Inflammatory macrophage treated with lipopolysaccharide for 4 hours (primary cell): ENCODE results near the gene MYADML2.
"Not testable (repeated sequence)": the region's sequence is repeated elsewhere in the genome, so short reads cannot be mapped to it uniquely, and the experiment has no call there.

Experiments used
- DNase-seq: peaks from one replicate; pipeline ENCODE4 v3.0.0-alpha.2; 2020

Gene MYADML2

DNA sequence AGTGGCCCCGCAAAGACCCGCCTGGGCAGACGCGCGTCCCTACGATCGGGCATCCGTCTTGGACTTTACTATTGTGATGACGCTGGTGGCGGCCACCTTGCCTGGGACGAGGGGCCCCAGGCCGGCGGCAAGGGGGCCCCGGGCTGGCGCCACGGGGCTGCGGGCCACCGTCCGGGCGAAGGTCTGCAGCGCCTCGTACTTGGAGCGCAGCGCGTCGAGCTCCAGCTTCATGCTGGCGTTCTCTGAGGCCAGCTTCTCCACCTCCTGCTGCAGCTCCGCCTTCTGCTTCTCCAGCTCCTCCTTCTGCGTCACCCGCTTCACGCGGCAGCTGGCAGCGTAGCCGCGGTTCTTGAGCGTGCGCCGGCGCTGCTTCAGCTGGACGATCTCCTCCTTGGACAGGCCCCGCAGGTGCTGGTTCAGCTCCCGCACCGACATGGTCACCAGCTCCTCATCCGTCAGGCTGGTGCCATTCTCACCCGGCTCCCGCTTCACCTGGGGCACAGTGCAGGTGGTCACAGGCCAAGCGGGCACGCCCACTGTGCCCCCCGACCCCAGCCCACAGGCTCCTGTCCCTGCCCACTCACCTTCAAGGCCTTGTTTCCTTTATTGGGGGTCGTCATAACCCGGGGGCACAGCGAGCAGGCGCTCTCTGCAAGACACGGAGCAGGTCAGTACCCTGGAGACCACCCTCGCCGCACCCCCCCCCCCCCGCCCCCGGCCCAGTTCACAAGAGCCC, 24.3 kb downstream of the MYADML2 start:
- peak; percentile 30 for DNase-seq

DNA sequence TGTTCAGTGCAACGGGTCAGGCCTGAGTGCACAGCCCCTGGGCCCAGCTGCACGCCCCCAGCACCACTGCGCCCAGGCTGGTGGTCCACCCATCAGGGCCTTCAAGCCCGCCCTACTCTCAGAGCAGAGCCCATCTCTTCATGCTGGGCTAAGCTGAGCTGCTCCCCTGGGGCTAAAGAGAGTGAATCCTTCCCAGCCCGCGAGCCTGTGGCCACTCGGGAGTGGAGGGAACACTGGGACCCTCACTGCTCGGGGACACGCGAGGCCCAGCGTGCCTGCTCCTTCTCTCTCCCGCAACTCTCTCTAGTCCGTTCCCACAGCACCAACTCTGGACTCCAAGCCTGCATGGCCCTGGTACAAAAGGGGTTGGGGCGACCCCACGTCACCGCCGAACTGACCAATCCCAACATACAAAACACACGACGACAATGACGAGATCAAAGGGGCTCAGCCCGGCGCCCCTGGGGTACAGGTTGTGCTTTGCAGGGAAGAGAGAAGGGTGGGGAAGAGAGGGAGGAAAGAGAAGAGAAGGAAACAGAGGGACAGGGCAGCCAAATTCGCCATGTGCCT, 25.0 kb downstream of the MYADML2 start:
- DNase-seq = no peak

DNA sequence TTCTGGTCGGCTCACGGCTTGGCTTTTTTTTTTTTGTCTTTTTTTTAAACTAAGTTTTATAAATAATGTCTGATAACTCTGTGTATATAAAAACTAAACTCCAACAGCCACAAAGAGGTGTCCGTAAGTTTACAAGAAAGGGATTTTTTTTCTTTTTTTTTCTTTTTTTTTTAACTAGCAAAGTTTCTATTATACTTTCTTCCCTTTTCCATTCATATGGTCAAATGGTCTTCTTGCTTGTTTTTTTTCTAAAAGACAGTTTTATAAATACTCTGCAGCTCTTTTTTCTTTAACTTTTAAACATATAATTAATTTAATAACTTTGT, 25.5 kb downstream of the MYADML2 start:
- no peak for DNase-seq

DNA sequence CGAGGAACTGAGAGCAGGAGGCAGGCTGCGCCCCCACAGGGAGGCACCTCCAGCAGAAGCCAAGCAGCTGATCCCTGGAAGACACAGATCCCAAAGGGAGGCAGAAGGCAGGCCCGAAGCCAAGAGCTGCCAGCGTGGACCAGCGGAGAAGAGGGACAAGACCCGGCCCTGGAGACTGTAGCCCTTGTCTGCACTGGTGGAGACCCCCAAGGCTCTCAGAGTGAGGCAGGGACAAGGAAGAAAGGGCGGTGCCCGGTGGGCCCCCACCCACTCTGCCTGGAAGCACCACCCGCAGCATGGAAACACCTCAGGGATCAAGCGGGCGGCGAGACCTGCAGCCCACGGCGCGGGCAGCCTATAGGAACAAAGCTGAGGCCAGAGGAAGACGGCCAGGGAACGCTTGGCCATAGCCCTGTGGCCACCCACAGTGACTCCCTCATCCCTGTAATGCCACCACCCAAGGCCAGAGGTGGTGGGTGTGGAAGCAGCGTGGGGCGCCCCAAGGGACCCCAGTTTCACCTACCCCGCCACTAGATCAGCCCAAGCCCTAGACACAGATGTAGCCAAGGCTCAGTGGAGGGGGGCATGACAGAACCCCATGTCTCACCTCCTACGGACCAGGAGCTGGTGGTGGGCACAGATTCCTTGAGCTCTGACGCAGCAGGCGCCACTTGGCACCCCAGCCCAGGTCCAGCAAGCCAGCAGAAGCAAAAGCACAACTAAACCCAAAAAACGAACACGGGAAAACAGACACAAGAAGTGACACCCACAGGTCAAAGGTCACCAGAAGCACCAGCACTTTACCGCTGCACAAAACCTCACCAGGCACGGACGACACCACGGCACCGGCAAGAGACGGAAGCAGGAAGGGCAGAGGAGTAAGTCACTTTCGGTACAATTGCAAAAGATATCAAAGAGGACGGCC, 26.2 kb downstream of the MYADML2 start:
- peak; percentile 77 for DNase-seq

DNA sequence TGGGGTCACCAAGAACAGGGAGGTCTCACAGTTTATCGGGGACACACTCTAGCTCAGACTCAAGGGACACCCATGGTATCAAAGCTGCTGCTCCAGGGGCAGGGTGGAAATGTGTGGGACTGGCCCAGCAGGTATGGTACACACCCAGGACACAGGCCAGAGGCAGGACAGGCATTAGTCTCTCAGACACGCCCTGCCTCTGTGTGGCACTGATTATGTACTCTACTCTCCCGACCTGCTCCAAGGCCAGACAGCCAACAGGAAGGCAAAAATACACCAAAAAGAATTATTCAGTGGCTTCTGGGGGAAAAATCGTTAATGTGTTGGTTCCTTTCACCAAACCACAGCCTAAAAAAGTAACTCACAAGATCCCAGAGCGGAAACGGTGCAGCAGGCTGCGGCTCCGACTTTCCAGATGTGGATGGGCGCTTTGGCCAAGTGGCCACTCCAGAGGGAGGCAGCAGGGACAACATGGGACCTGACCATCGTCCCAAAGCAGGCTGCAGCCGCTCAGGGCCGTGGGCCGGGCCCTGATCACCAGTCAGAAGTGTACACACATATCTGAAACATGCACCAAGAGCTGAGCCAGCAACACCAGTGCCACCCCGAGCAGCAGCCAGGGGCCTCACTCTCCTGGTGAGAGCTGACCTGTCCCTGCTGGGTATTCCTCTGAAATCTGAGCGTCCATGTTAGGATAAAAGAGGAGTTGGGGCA, 28.0 kb downstream of the MYADML2 start:
- DNase-seq = no peak

DNA sequence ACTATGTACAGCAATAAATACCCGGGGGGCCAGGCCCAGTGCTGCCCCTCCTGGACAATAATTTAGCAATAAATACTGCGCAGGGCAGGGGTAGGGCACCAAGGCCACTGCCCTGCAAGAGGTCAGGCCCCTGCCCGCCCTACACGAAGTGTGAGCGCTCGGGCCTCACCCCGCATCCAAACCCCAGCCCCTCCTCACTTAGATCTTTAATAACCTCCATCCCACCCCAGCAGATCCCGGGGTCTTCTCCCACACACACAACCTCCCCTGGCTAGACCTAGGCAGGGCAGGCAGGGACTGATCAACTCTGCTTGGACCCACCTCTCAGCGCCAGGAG, 28.7 kb downstream of the MYADML2 start:
- DNase-seq = not testable (repeated sequence)

DNA sequence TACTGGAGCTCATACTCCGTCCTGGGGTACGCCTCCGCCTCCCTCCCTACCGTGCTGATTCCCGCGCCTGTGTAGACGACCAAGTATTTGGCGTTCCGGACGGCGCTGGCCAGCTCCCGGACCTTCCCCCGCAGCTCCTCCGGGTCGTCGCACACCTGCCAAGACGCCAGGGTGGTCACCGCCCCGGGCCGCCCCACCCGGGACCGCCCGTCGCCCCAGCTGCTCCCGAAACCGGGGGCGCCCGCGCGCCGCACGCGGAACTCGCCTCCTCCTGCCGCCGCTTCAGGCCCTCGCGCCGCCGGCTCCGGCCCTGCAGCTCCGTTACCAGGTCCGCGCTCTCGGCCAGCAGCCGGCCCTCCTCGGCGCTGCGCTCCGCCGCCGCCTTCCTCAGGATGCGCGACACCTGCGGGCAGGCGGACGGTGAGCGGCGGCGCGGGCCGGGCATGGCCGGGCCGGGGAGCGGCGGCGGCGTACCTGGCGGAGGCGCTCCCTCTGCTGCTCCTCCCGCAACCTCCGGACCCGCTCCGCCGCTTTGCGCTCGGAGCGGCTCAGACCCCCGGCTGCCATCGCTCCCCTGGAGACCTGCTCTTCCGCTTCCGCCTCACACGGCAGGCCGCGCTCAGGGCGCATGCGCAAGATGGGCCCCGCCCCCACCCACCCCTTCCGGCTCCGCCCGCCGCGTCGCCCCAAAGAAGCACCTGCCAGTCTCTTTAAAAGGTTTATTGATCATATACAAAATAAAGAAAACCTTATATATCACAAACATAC, 29.3 kb downstream of the MYADML2 start, which contains the start of gene SIRT7:
SIRT7 (minus strand) TSS at position 612 of the 768 bp plus-strand sequence; CDS start at position 567, 45 bp downstream.
- peak; percentile 80 for DNase-seq

DNA sequence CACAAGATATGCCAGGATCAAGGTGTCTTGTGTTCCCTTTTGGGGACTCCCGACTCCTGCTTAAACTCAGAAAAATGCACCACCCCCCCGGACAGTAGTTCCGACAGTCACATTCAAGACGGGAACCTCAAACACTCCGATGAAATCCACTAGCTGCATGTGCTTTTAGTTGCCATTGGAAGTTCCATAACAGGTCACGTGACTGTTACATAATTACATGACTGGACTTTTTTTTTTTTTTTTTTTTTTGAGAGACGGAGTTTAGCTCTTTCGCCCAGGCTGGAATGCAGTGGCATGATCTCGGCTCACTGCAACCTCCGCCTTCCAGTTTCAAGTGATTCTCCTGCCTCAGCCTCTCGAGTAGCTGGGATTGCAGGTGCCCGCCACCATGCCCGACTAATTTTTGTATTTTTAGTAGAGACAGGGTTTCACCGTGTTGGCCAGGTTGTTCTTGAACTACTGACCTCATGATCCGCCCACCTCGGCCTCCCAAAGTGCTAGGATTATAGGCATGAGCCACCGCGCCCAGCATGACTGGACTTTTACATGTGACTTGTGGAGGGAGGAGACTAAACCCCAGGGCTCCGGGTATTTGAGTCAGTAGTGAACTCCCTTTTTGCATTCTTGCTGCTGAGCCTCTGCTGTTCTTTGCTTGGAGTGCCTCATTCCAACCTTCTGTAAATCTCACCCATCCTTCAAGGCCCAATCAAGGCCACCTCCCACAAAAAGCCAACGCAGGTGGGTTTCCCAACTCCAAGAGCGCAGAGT, 30.6 kb downstream of the MYADML2 start:
- peak; percentile 83 for DNase-seq

DNA sequence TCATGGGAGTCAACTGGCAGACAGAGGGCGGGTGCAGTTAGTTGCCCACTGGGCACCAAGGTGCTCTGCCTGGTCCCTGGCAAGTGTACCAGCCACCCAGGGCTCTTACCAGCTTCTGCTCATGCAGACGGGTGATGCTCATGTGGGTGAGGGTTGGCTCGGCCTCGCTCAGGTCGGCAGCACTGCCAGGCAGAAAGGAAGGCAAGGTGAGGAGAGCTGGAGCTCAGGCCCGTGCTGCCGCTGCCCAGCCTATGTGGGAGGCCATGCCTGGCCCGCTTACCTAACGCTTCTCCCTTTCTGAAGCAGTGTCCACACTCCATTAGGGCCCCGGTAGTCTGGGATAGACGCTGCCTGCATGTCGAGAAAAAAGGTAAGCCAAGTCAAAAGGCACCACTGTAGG, 31.7 kb downstream of the MYADML2 start:
- no peak for DNase-seq

DNA sequence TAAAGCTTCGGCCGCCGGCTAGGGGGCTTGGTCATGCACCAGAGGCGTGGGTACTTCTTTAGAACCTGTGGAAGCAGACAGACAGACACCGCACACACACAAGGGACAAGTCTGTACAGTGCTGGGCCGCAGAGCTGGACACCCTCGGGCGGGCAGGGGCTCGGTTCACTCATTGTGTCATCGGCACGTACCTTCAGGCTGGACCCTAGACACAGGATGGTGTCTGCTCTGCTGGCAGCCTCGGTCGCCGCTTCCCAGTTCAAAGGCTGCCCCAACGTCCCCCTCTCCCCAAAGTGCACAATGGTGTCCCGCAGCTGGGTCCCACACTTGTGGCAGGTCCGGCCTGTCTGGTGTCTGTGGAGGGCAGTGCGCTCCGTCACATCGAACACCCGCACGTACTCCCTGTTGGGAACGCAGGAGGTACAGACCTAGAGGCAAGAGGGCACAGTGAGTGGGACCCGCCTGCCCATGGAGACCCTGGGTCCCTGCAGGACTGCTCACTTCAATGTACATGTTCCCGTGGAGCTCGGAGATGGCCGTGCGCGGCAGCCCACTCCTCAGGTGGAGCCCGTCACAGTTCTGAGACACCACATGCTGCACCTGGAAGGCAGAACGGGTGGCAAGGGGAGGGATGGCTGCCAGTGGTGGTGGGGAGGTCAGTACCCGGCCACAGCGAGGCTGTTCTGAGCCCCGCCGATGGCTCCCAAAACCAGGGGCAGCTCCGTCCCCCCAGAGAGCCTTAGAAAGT, 32.8 kb downstream of the MYADML2 start:
- no peak for DNase-seq

DNA sequence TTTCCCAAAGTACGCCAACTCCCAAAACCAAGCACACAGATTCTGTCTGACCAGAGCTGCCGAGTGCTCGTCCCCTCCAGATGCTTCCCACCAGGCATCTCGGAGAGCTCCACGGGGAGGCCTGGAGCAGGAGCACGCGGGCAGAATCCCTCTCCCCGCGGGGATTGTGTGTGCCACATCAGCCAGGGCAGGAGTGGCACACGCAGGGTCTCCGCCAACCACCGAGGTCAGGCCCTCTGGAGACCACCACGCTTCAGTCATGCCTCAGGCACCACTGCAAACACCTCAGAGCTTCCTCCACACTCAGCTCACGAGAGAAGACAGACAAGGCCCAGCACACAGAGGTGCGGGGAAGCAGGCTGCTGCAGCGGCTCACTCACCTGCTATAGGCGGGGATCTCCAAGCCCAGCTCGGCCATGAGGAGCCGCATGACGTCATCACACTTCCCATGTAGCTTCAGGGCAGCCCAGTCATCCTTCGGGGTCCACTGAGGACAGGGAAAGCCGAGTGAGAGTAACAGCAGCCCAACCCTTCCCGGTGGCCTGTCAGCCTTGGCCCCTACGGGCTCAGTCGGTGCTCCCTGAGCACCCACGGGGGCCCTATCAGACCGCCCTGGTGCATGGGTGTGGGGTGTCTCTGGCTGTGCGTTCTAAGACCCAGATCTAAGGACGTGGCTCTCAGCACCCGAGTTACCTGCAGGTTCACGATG, 33.5 kb downstream of the MYADML2 start:
- DNase-seq = no peak

DNA sequence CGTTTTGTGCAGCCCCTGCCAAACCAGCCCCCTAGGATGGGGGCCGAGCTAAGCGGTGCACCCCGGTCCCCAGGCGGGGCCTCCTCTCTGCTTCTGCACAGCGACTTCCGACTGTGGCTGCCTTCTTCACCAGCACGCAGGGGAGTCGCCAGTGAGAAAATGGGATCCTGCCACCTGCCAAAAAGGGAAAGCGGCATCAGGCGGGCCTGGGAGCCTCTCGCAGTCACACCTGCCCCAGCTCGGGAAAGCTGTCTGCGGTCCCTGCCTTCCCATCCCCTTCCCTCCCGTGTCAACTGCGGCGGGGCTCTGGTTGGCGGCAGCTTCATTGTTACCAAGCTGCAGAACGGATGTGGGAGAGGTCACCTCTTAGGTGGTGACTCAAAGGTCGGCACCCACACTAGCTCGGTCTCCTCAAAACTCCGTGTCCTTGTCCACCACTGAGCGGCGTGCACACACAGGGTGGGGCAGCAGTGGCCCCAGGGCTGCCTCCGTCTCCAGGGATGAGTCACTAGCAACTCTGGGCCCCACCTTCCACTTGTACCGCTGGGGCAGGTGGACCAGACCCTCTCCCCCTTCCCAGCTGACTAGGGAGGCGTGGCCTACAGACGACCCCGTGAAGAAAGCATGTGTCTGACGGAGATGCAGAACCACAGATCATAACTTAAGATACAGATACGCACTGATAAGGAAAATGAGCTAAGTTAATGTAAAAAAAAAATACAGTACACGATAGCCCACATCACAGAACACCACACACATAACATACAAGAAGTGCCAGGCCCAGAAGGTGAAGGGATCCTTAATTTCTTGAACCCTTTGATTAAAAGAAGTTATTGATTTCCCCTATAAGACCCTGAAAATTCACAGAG, 34.4 kb downstream of the MYADML2 start:
- no peak for DNase-seq

DNA sequence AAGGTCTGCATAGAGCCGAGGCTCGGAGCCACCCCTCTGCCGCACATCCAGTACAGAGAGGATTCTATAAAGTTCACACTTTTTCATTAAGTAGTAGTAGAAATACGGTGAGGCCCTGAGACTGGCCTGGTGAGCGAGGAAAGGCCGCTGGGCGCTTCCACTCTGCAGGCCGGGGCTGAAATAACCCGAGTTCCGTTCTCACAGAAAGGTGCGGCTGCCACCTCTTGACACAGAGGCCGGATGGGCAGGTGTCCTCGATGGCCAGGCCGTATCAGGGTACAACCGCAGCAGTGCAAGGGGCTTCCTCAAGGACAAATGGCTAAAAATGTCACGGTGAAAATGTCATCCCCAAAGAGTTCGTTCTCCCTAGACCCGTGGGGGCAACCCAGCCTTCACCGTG, 35.1 kb downstream of the MYADML2 start:
- DNase-seq = no peak

DNA sequence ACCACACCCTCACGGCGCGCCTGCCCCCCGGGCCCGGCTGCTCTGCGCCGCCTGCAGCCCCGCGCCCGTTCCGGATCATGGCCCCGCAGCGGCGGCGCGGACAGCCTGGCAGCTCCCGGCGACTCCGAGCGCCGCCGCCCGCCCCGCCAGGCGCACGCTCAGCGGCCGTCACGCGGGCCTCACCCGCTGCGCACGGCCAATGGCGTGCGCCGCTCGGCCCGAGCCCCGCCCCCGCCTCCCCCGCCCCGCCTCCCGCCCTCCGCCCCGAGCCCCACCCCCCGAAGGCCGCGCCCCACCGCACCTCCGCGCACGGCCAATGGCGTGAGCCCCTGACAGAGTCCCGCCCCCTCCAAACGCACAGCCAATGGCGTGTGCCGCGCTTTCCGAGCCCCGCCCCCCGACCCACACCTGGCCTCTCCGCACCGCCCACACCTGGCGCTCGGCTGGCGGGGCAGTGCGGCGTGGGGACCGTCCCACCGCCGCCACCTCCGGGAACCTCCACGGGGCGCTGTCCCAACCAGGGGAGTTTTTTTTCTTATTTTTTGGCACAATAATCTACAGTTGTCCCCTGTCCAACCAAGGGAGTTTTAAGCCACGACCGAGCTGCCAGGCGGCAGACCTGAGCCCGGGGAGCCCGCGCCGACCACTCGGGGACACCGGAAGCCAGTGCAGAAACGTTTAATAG, 35.6 kb downstream of the MYADML2 start, which contains the start of gene PCYT2:
PCYT2 (minus strand) TSS at position 123 of the 685 bp plus-strand sequence; CDS start at position 79, 44 bp downstream.
- peak; percentile 87 for DNase-seq

DNA sequence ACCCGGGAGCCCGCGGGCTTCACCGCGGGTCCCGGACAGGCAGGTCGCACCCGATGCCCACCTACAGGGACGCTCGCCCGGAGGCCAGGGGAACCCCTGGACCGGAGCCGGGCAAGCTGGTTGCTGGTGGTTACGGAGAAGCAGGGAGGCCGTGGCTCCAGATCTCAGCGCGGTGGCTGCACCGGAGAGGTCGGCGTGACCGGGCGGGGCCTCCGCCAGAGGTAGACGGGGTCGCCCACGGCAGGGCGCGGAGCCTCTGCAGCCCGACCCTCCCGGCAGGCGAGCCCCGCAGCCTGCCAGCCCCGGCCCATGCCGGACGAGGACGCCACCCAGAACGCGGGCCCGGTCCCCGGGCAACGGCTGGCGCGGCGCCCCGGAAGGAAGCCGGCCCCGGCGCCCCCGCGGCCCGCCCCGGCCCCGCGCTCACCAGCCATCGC, 36.2 kb downstream of the MYADML2 start:
- no peak for DNase-seq

DNA sequence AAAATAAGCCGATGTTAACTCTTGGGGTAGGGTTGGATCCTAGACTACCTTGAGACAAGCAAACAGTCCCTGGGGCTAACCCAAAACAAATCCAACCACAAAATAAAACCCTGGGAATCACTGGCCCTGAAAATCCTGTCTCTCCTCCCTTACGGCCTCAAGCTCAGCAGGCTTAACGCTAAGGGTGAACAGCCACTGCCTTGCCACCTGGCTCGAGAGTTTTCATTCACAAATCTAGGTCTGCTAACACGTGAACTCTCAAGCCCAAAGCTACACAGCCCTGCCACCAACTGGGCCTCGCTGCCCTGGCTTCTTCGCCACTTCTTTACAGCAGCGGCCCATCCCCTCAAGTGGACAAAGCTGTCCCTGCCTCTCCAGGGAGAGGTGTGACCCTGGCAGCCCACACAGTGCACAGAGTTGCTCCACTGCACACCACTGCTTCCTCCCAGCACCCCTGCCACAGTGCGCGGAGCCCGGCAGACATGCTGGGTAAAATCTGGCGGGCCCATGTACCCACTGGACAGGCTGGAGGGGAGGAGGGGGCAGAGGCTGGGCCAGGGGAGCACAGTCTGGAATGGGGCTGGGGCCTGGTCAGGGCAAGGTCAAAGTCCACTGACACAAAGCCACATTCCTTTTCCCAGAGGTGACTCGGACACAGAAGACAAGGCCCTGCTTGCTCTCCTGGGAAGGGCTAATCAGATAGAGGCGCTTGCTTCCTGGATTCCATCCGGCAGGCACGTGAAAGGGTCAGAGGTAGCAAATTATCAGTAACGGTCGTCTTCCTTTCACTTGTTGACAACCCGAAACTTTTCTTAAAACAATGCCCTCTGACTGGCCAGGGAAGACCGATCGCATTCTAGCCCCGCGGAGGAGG, 36.8 kb downstream of the MYADML2 start:
- DNase-seq = no peak

DNA sequence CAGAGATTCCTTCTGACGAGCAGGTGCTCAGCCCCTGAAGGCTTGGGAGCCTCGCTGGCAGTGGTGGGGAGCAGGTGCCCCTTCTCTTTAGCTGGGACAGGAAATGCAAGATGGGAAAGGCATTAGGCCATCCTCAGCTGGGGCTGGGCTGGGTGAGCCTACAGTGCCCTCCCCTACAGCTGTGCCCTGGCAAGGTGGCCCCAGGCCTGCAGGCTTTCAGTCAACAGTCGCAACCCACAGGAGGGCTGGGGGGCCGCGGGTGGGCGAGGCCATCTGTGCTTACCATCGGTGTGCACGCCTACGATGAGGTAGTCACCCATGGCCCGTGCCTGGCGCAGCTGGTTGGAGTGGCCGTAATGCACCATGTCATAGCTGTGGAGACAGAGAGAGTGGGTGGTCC, 37.8 kb downstream of the MYADML2 start:
- DNase-seq = no peak
